Subcutaneous adipose tissue (tissue), 4 donors: ENCODE results near the gene UCK1. TPM values are rescaled to one million over a fixed set of nuclear protein-coding genes. Genes with fewer than 3 reads are reported as not detected.

ENCODE experiments used
- CTCF ChIP-seq: fragments of 450-650 bp; IDR thresholded peaks from one replicate; pipeline ENCODE4 v1.5.1; 2016; ENCODE audit warnings: low read depth, mild to moderate bottlenecking, control low read depth, antibody characterized with exemption, moderate library complexity
- total RNA-seq, 4 donors: library from RNA; depleted of rRNA; stranded (reverse); fragments of >200 nt; gene quantifications; one replicate each; pipeline ENCODE4 v1.1.0, GENCODE V29; 2016

UCK1 gene
- total RNA-seq, 4 donors from 2014 or later, result 21.2 to 42.9 (median 39.3) TPM

DNA sequence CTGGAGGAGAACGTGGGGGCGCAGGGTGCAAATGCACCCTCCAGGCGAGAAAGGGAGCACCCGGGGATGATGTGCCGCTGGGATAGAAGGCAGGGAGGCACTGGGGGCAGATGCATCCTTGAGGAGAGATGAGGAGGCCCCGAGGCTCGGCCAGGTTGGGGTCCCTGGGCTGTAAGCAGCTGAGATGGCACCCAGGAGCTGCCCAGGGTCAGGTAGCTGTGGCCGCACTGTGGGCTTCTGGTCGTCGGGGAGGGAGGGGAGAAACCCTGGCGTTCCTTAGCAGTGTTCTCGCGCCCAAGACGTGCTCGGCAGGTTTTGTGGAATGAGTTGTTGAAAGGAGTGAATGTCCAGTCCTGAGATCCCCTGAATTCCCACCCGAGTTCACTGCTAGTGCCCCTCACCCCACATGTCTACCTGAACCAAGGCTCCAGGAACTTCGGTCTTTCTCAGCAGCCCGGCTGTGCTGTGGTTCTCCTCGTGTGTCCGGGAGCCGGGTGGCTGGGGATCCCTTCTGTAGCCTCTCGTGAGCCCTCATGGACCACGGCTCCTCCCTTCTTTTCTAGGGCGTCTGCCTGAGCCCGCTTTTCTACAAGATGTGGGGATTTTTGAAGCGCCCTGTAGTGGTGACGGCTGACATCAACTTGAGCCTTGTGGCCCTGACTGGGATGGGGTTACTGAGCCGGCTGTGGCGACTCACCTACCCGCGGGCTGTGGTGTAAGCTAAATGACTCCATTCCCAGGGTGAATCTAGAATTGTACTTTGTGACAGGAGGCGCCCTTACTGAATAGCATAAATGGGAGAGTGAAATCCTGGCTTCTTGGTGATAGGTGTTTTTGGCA, 27.2 kb downstream of the UCK1 start:
- no peak for TF ChIP-seq CTCF

DNA sequence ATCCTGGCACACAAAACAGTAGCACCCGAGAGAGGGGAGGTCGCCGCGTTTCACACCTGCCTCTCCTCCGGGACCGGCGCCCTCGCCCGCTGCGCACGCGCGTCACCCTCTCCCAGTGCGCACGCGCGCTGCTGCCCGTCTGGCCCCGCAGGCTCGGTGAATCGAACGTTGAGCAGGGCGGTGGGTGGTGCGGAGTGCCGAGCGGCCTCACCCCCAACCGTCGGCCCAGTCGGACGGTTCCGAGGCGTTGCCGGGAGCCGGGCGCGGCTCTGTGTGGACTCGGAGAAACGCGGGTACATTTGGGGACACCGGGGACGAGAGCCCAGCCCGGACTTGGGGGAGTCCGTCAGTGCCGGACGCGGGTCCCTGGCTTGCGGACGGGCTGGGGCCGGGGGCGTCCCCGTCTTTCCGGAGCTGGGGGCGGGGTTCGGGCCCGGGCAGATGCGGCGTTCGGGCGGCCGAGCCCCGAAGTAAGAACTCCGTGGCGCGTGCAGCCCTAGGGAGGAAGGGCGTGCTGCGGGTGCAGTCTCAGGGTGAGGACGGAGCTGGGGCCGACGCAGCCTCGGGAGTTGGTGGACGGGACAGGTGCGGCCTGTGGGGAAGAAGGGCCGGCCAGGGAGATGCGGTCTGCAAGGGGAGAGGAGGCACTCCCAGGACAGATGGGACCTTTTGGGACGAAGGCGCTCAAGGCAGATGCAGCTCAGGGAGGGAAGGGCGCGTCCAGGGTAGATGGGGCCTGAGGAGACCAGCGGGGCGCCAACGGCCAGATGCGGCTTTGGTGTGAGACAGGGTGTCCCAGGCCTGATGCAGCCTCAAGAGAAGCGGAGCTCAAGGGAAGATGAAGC, 28.1 kb downstream of the UCK1 start, which contains the start of gene POMT1:
POMT1 (plus strand) TSS at position 138 of the 845 bp plus-strand sequence. CDS start 1,301 bp downstream, outside the sequence.
- TF ChIP-seq CTCF, result no peak

GRCh38 chr9:131500939-131501541, 30.0 kb downstream of the UCK1 start:
- TF ChIP-seq CTCF, result no peak

- TF ChIP-seq CTCF, result no peak
Observed at GRCh38 chr9:131500377-131500776, 30.7 kb downstream of the UCK1 start.

DNA sequence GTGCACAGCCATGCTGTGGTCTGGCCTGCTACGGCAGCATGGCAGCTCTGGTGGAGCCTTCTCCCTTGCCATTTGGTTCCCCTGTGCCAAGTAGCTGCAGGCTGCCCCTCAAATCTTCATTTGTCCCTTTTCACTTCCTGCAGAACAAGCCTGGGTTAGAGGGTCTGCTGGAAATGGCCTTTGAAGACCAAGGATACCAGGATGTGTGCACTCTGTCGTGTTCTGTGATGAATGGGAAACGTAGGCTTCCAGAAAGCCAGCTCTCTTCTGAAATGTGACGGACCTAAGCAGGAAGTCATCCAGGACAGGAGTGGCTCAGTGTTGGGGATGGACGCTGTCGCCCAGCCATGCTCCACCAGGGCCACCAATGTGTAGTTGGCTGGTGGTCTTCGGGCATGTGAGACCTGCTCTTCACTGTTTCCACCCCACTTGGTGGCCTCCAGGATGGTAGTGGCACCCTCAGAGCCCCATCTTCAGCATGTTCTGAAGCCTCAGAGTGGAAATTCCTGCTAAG, 31.8 kb downstream of the UCK1 start:
- TF ChIP-seq CTCF, result no peak

- no peak for TF ChIP-seq CTCF
Observed at GRCh38 chr9:131496844-131497405, 34.1 kb downstream of the UCK1 start.
